Breast epithelium (tissue), 3 donors: ENCODE data around the gene AHCYL2.
"Not testable (repeated sequence)": the region's sequence is repeated elsewhere in the genome, so short reads cannot be mapped to it uniquely, and the experiment has no call there.

Experiments
- CTCF ChIP-seq, 3 donors: fragments of 450-650 bp; IDR thresholded peaks; one replicate each; pipeline ENCODE4 v1.5.1; 2016 to 2017; ENCODE audit warnings: antibody characterized with exemption in 3 of 3, mild to moderate bottlenecking in 3 of 3, moderate library complexity in 3 of 3
- POLR2AphosphoS5 ChIP-seq, 3 donors: sonication (generic); formaldehyde crosslinking; IDR thresholded peaks; one replicate each; pipeline ENCODE4 v1.6.1; 2017; ENCODE audit warnings: antibody characterized with exemption in 3 of 3

DNA sequence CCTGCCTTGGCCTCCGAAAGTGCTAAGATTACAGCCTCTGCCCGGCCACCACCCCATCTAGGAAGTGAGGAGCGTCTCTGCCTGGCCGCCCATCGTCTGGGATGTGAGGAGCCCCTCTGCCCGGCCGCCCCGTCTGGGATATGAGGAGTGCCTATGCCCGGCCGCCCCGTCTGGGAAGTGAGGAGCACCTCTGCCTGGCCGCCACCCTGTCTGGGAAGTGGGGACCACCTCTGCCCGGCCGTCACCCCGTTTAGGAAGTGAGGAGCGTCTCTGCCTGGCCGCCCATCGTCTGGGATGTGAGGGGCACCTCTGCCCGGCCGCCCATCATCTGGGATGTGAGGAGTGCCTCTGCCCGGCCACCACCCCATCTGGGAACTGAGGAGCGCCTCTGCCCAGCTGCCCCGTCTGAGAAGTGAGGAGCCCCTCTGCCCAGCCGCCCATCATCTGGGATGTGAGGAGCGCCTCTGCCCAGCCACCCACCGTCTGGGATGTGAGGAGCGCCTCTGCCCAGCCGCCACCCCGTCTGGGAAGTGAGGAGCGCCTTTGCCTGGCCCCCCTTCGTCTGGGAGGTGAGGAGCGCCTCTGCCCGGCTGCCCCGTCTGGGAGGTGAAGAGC lies 8.6 kb upstream of the AHCYL2 start:
- not testable (repeated sequence) for TF ChIP-seq CTCF, POLR2AphosphoS5 (IDR thresholded peaks at IDR 0.05)
